GM23338 (cell line): ENCODE results near the gene TMEM247.

Experiments
- CREB1 ChIP-seq: fragments of 250-450 bp; sonication (Bioruptor Pico); IDR thresholded peaks from 2 replicates; pipeline ENCODE4 v1.5.0; 2020; ENCODE audit warnings: low read depth, mild to moderate bottlenecking, moderate library complexity
- CTCF ChIP-seq, 2 experiments: fragments of 200-600 bp in 1 of 2; sonication (generic) in 1 of 2; conservative IDR thresholded peaks; 2 replicates each; pipeline versions ENCODE4 v1.5.1 to v1.6.1; 2016 to 2017; ENCODE audit warnings: antibody characterized with exemption in 2 of 2, low read depth in 2 of 2, mild to moderate bottlenecking in 2 of 2, moderate library complexity in 1 of 2
- EZH2 ChIP-seq: fragments of 200-600 bp; sonication (generic); IDR thresholded peaks from one replicate; pipeline ENCODE4 v1.8.0; 2017; ENCODE audit warnings: antibody characterized with exemption, mild to moderate bottlenecking, low read depth; ENCODE audit not compliant: unreplicated experiment
- JUNB ChIP-seq: IDR thresholded peaks from one replicate; pipeline ENCODE4 v1.6.1; 2016; ENCODE audit warnings: antibody characterized with exemption; ENCODE audit not compliant: unreplicated experiment
- POLR2AphosphoS5 ChIP-seq: IDR thresholded peaks from 2 replicates; pipeline ENCODE4 v1.6.1; 2016; ENCODE audit warnings: antibody characterized with exemption, low read depth
- STAT1 ChIP-seq: IDR thresholded peaks from one replicate; pipeline ENCODE4 v1.6.1; 2016; ENCODE audit warnings: antibody characterized with exemption; ENCODE audit not compliant: unreplicated experiment
- ZNF331 ChIP-seq: fragments of 250-450 bp; sonication (Bioruptor Pico); IDR thresholded peaks from 2 replicates; pipeline ENCODE4 v1.5.0; 2020; ENCODE audit warnings: low read depth, mild to moderate bottlenecking, moderate library complexity
- TF ChIP-seq, protein P1 (sequence below): IDR thresholded peaks from one replicate; pipeline ENCODE4 v1.6.1; 2018; ENCODE audit warnings: antibody characterized with exemption; ENCODE audit not compliant: unreplicated experiment

- TF ChIP-seq CTCF (conservative IDR thresholded peaks at IDR 0.05; ENCODE audit: low read depth in 2 of 2) (no peak), EZH2 (no peak), POLR2AphosphoS5 (no peak), STAT1 (no peak), ZNF331 (CRISPR knock-in tag) (no peak), CREB1 (CRISPR knock-in tag) (no peak), JUNB (no peak)
- TF ChIP-seq, protein P1, sequence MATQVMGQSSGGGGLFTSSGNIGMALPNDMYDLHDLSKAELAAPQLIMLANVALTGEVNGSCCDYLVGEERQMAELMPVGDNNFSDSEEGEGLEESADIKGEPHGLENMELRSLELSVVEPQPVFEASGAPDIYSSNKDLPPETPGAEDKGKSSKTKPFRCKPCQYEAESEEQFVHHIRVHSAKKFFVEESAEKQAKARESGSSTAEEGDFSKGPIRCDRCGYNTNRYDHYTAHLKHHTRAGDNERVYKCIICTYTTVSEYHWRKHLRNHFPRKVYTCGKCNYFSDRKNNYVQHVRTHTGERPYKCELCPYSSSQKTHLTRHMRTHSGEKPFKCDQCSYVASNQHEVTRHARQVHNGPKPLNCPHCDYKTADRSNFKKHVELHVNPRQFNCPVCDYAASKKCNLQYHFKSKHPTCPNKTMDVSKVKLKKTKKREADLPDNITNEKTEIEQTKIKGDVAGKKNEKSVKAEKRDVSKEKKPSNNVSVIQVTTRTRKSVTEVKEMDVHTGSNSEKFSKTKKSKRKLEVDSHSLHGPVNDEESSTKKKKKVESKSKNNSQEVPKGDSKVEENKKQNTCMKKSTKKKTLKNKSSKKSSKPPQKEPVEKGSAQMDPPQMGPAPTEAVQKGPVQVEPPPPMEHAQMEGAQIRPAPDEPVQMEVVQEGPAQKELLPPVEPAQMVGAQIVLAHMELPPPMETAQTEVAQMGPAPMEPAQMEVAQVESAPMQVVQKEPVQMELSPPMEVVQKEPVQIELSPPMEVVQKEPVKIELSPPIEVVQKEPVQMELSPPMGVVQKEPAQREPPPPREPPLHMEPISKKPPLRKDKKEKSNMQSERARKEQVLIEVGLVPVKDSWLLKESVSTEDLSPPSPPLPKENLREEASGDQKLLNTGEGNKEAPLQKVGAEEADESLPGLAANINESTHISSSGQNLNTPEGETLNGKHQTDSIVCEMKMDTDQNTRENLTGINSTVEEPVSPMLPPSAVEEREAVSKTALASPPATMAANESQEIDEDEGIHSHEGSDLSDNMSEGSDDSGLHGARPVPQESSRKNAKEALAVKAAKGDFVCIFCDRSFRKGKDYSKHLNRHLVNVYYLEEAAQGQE = no peak
These were observed 51.3 kb downstream of the TMEM247 start for GRCh38 chr2:46530639-46531038.
